ENCODE data around the gene SPEF1.
"Not testable (repeated sequence)": the region's sequence is repeated elsewhere in the genome, so short reads cannot be mapped to it uniquely, and the experiment has no call there.

Gene SPEF1

DNA sequence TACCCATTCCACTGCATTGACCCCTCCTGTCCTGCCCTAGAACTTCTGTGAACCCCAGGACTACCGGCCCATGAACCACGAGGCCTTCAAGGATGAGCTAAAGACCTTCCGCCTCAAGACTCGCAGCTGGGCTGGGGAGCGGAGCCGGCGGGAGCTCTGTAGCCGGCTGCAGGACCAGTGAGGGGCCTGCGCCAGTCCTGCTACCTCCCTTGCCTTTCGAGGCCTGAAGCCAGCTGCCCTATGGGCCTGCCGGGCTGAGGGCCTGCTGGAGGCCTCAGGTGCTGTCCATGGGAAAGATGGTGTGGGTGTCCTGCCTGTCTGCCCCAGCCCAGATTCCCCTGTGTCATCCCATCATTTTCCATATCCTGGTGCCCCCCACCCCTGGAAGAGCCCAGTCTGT, 23.5 kb upstream of the SPEF1 start:
- DNase-seq, result no peak

DNA sequence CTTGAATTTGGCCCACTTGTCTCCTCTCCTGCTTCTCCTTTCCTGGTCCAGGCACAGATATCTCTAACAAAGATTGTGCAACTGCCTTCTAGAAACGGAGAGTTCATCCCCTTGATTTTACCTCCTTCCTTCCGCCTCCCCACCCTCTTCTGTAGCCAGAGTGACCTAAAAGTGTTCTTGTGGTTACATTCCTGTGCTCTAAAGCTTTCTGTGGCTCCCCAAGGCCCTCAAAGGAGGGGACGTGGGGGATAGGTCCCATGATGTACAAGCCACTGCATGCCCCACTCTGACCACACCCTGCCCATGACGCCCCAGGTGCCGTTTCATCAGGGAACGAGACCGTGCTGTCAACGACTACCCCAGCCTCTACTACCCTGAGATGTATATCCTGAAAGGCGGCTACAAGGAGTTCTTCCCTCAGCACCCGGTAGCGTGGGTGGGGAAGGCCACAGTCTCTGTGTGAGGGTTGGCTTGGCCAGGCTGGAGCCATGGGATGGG, 23.1 kb upstream of the SPEF1 start:
- no peak for DNase-seq

DNA sequence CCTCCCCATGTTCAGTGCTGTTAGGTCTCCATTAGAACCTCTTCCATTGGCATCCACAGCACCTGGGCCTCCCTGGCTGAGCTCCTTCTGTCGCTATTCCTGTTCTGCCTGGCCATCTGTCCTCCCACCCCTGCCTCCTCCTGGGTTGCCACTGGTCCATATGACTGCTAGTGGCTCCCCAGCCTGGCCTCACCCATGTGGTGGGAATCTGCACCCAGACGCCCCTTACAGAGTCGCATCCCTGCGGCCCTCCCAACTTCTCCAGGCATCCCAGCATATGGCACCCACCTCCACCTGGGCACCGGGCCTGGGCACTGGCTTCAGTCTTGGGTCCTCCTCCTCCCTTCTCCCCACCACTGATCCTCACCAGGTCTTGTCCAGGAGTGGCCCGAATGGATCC, 22.6 kb upstream of the SPEF1 start:
- no peak for DNase-seq

DNA sequence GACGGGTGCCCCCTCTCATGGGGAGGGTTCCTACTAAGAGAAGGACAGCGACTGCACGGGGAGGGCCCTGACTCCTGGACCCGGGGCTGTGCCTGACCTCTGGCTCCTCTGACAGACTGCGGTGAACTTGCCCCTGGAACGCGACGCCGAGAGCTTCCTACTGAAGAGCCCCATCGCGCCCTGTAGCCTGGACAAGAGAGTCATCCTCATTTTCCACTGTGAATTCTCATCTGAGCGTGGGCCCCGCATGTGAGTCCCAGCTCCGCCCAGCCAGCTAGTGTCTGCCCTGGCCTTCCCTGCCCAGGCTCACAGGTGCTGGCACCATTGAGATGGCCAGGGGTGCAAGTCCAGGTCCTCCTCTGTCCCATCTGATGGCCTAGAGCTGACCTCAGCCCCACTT, 22.0 kb upstream of the SPEF1 start:
- no peak for DNase-seq

DNA sequence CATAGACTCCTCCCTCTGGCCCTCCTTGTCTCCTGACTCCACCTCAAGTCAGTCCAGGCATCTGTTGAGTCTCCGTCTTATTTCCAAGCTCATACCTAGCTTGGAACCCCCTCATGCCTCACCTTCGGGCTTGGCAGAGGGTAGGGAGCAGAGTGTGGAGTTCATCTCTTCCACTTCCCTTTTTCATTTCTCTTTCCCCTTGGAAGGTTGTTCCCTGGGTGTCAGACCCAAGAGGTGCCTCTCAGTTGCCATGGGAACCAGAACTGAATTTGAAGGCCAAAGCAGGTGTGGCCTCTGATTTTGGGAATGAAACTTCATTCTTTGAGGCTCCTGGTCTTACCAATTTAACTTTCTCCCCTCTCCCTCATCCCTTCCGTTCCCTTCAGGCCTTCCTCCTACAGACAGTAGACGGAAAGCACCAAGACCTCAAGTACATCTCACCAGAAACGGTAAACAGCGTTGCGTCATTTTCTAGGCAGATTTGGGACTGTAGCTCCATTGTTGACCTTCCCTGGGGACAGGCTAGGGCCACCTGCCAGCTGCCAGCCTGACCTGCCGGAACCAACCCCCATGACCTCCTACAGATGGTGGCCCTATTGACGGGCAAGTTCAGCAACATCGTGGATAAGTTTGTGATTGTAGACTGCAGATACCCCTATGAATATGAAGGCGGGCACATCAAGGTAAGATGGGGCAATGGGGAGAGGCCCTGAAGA, 21.4 kb upstream of the SPEF1 start:
- DNase-seq, result no peak

DNA sequence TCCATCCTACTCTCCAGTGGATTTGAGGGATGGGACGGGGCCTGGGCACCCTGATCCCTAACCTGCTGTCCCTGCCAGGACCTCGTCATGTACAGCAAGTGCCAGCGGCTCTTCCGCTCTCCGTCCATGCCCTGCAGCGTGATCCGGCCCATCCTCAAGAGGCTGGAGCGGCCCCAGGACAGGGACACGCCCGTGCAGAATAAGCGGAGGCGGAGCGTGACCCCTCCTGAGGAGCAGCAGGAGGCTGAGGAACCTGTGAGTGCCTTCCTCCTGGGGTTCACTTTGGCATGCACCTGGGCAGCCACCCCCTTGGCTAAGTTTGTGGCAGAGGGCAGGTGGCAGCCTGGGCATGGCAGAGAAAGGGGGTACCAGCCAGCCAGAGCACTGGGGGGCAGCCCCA, 20.6 kb upstream of the SPEF1 start:
- DNase-seq, result no peak

DNA sequence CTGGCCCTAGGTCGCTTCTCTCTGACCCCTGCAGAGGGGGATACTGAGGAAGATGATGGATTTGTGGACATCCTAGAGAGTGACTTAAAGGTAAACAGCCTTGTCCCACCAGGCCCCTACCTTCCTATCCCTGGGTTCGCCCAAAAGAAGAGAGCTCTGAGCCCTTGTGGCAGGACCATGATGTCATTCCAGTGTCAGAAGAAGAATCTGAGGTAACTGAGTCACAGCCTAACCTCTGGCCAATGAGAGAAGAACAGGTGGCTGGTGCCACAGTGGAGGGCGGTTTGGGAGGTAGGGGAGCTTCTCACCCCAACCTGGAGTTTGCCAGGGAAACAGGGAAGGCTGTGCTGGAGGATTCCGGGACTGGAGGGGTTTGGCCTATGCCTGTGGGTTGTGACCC, 20.1 kb upstream of the SPEF1 start:
- no peak for DNase-seq

DNA sequence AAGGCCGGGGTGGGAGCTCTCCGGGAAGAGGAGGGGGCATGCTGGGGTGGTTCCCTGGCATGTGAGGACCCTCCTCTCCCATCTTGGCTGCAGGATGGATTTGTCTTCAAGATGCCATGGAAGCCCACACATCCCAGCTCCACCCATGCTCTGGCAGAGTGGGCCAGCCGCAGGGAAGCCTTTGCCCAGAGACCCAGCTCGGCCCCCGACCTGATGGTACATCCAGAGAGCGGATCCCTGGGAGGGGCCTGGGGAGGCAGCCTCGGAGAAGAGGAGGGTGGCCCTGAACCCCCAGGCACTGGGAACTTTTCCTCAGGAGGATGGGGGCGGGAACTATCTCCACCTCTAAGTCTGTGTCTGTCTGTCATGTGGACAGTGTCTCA, 19.6 kb upstream of the SPEF1 start:
- no peak for DNase-seq

DNA sequence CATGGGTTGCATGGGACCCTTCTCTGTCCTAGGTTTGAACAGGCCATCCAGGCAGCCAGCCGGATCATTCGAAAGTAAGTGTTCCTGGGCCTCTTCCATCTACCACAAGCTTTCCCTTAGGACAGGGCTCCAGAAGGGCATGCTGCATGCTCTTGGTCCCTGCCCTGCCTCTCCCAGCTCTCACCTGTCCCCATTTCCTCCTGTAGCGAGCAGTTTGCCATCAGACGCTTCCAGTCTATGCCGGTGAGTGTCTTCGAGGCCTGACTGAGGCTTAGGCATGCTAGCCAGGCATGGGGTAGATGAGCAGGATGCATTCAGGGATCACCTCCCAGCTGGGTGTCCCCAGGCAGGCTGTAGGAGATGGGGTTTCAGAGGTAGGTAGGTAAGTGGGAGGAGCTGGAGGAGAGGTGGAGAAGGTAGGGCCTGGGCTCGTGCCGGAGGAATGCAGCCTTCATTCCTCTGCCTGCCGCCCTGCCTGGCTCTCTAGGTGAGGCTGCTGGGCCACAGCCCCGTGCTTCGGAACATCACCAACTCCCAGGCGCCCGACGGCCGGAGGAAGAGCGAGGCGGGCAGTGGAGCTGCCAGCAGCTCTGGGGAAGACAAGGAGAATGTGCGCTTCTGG, 19.1 kb upstream of the SPEF1 start:
- no peak for DNase-seq

DNA sequence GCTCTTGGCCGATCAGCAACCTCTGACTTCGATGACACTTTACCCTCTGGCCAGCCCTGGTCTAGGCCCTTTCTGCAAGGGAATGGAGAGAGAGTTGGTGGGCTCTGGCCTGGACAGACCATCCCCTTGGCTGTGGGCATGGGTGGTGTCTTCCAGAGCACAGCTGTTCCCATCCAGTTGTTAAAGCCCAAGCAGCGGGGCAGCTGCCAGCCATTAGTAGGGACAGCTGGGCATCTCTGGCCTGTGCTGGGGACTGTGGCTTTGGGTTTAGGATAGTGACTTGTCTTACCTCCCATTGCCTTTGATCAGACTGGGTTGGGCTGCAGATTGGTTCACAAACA, 17.6 kb upstream of the SPEF1 start:
- DNase-seq, result no peak

DNA sequence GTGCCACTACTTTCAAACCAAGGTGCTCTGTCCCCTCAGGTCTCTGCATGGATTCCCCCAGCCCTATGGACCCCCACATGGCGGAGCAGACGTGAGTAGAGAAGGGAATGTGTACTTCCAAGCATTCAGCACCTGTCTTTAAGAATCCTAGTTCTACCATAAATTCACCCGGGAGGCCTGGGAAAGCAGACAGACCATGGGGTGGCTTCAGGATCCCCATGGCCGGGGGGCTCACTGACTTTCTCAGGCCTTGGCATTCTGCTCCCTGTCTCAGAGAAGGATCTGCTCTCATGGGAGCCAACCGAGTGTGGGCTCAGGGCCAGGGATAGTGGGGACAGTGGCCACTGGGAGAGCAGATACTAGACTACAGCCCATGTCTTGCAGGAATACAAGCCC, 17.1 kb upstream of the SPEF1 start:
- DNase-seq, result no peak

DNA sequence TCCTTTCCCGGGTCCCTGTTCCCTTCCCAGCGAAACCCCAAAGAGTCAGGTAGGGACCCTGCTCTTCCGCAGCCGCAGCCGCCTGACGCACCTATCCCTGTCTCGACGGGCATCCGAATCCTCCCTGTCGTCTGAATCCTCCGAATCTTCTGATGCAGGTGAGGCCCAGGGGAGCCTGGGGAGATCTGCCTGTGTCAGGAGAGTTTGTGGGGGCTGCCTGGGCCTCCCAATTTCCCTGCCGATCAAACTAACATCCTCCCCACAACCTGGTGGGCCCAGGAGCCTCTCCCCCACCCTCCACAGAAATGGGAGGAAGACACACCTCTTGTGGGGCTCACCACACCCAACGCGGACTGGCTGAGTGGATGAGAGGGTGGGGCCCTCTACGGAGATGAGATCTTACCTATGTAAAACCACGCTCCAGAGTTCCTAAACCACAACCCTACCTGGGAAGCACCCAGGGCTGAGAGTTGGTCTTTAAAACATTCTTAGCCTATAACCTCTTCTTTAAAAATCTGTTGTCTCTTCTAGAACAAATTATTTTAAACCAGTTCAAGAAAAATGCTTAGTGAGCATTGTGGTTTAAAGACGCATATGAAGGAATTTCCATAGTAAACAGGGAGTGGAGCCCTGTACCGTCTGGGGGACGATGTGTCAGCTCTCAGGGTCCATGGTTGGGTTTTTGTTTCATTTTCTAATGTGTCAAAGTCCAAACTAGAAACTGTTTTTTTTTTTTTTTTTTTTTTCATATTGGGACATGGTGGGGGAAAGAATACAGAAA, 16.5 kb upstream of the SPEF1 start:
- peak; percentile 47 for DNase-seq

DNA sequence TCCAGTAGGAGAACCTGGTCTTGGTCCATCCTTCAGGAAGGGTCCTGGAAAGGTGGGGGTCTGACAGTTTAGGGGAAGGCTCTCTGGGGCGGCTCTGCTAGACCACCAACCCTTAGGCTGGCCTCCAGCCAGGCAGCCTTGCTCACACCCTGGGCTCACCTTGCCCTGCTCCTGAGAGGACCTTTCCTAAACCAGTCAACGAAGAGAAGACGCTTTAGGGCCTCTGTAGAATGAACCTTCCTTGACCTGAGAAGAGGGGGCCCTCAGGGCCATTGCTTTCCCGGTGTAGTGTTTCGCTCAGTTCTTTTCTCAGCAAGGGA, 15.9 kb upstream of the SPEF1 start:
- DNase-seq, result no peak

DNA sequence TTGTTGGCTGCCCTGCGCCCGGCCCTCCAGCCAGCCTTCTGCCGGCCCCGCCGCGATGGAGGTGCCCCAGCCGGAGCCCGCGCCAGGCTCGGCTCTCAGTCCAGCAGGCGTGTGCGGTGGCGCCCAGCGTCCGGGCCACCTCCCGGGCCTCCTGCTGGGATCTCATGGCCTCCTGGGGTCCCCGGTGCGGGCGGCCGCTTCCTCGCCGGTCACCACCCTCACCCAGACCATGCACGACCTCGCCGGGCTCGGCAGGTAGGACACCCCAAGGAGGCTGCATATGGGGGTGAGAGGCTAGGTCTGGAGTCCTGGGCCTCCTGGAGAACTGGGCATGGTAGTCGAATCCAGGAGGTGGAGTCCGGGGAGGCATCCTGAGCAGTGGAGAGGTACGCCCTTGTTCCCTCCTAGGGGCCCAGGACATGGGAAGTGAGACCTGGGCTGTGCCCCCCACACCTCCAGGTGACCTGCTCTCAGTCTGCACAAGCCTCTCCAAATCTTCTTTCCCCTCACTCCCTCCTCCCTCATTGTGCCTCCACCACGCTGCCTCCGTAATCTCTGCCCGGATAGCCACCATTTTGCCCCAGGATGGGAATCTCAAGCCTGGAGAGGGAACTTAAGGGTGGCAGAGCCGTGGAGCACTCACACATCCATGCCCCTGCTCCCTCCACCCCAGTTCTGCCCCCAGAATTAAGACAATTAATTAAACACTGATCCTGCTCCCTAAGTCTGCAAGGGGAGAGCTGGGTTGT, 15.4 kb upstream of the SPEF1 start:
- DNase-seq, result no peak

DNA sequence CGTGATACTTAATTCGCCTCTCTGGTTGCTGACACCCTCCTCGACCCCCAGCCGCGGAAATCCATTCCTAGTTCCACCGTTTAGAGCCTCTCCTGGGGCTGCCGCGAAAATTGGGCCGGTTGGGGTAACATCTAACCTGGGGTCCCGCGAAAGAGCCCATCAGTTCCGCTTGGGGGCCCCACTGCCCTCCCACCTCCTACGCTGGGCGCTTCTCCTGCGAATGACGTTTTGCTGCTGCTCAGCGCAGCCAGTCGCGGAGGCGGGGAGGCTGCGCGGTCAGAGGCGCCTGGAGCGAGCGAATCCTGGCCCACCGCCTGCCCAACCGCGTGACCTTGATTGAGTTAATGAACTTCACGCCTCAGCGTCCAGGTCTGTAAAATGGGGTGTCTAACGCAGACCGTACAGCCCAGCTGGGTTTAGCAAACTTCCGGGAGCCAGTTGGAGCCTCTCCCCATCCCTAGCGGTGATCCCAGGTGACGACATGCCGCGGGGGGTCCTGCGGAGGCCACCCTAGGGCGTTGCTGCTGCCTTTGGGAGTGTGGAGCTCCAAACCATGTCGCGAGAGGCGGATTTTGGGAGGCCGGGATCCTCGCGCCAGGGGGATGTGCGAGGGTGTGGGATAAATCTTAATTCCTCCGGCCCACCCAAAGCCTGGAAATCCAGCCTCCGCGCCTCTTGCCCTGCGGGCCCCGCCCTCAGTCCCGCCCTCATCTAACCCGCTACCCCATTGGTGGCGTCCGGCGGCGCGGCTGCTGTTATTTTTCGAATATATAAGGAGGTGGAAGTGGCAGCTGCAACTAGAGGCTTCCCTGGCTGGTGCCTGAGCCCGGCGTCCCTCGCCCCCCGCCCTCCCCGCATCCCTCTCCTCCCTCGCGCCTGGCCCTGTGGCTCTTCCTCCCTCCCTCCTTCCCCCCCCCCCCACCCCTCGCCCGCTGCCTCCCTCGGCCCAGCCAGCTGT, 14.5 kb upstream of the SPEF1 start, which contains the start of gene CDC25B:
Gene CDC25B (plus strand): TSS at position 800 of the 958 bp plus-strand sequence. CDS start 222 bp downstream, outside the sequence.
- DNase-seq, result peak; percentile 95

DNA sequence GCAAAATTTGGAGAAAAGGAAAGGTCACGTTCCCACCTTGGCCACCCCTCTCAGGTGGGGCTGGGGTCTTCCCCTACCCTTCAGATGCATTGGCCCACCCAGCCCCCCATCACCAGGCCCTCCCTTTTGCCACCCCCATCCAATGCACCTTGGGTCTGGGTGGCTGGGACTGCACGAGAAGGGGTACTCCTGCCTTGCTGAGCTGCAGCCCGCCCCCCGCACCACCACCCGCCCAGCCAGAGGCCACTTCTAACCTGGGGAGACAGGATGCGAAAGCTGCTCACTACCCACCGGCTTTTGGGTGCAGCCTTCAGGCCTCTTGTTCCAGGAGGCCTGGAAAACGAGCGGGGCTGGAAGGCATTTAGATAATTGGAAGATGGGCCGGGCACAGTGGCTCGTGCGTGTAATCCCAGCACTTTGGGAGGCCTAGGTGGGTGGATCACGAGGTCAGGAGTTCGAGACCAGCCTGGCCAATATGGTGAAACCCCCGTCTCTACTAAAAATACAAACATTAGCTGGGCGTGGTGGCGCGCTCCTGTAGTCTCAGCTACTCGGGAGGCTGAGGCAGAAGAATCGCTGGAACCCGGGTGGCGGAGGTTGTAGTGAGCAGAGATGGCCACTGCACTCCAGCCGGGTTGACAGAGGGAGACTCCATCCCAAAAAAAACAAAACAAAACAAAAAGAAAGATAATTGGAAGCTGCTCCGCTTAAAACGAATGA, 13.6 kb upstream of the SPEF1 start:
- no peak for DNase-seq

DNA sequence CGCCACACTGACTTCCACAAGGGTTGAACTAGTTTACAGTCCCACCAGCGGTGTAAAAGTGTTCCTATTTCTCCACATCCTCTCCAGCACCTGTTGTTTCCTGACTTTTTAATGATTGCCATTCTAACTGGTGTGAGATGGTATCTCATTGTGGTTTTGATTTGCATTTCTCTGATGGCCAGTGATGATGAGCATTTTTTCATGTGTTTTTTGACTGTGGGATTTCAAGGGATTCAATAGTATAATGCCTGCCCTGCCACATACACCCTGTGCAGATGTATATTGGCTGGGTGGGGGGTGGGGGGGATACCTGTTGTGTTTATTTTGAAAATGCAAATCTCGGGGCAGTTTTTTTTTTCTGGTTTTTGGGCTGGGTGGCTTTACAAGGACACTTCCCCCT, 12.9 kb upstream of the SPEF1 start:
- not testable (repeated sequence) for DNase-seq

DNA sequence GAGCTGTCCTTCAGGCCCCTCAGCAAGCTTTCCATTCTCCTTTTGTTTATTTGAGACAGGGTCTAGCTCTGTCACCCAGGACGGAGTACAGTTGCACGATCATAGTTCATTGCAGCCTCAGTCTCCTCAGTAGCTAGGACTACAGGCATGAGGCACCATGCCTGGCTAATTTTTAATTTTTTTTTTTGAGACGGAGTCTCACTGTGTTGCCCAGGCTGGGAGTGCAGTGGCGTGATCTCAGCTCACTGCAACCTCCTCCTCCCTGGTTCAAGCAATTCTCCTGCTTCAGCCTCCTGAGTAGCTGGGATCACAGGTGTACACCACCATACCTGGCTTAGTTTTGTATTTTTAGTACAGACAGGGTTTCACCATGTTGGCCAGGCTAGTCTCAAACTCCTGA, 8.0 kb upstream of the SPEF1 start:
- DNase-seq, result not testable (repeated sequence)

DNA sequence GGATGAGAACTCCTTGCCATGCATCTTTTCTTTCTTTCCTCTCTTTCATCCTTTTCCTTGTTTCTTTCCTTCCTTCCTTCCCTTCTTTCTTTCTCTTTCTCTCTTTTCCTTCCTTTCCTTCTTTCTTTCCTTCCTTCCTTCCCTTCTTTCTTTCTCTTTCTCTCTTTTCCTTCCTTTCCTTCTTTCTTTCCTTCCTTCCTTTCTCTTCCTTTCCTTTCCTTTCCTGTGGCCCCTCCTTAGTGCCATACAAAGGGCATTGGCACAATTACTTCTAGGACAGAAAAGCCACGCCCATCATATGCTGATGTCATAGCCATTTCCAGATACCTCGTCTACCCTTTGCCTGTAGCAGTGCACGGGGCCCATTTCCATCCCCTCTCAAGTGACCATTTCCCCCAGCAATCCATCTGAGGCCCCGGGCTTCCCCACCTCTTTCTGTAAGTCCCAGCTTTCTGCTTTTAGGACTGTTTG, 7.5 kb upstream of the SPEF1 start:
- no peak for DNase-seq

DNA sequence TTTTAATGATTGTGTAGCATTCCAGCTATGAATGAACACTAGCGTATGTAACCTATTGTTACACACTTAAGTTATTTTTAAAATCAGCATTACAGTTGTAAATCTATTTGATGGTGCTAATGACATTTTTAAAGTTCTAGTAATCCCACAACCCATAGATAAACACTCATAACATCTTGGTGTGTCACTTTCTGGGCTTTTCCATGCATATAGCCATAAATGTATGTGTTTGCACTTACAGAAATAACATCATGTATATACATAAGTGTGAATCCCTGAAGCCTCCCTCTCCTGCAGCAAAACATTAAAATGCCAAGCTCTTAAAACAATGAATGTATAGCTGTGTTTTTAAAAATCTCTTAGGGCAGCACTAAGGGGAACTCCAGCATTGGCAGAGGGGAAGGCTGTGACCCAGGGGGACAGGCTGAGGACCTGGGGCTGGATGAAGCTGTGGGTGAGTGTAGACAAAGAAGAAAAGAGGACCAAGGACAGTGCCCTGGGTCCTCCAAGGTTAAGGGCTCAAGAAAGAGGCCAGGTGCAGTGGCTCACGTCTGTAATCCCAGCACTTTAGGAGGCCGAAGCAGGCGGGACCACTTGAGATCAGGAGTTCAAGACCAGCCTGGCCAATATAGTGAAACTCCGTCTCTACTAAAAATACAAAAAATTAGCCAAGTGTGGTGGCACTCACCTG, 6.2 kb upstream of the SPEF1 start:
- DNase-seq, result peak; percentile 60
